GM18909 (cell line): ENCODE data around the gene ZGLP1.
"Not testable (repeated sequence)": the region's sequence is repeated elsewhere in the genome, so short reads cannot be mapped to it uniquely, and the experiment has no call there.

Experiments used
- ATAC-seq: cut with Tn5 transposase; IDR thresholded peaks from one replicate; pipeline ENCODE4 v1.9.1; 2021; ENCODE audit warnings: mild to moderate bottlenecking; ENCODE audit not compliant: unreplicated experiment, poor library complexity

ZGLP1 gene

DNA sequence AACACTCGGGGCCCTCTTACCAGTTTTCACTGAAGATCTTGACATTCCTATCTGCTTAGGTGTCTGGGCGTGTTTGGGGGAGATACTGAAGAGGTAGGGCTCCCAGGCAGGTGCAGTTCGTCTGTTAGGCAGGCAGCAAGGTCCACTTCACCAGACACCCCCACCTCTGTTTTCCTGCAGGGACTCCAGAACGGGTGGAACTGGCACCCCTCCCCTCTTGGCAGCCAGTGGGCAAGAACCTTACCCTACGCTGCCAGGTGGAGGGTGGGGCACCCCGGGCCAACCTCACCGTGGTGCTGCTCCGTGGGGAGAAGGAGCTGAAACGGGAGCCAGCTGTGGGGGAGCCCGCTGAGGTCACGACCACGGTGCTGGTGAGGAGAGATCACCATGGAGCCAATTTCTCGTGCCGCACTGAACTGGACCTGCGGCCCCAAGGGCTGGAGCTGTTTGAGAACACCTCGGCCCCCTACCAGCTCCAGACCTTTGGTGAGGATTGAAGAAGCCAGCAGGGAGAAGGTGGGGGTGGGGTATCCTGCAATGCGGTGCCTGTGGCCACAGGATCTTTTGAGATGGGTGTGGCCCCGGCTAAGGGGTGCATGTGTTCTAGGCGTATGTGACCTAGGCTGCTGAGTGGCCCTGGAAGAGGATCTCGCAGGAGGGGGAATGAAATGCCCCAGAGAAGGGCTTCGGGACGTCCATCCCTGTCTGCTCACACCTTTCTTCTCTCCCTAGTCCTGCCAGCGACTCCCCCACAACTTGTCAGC, 26.1 kb downstream of the ZGLP1 start:
- ATAC-seq: no peak

DNA sequence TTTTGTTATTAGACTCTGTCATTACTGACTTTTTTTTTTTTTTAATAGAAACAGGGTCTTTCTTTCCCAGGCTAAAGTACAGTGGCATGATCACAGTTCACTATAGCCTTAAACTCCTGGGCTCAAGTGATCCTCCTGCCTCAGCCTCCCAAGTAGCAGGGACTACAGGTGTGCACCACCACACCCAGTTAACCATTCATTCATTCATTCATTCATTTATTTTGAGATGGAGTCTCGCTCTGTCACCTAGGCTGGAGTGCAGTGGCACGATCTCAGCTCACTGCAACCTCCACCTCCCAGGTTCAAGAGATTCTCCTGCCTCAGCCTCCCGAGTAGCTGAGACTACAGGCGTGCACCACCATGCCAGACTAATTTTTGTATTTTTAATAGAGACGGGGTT, 27.6 kb downstream of the ZGLP1 start:
- not testable (repeated sequence) for ATAC-seq

DNA sequence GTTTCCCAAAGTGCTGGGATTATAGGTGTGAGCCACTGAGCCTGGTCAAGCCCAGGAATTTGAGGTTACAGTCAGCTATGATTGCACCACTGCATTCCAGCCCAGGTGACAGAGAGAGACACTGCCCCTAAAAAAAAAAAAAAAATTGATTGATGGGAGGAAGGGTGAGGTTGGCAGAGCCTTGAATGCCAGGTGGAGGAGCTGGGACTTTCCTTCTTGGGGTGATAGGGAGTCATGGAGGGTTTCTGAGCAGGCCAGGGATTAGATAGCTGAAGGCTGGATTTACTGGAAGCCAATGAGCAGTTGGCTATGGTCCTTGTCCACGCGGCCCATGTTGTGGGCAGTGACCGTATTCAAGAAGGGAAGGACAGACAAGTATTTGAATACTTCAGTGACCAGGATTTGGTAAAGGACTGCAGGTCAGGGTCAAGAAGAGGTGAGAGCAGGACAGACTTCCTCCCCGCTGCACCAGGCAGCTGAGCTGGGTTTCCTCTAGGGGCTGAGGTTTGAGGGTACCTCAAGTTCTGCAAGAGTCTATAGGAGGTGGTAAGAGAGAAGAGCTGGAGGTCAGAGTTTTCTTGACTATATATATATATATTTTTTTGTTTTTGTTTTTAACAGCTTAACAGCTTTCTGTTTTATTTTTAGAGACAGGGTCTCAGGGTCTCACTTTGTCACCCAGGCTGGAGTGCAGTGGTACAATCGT, 29.7 kb downstream of the ZGLP1 start:
- ATAC-seq: no peak

DNA sequence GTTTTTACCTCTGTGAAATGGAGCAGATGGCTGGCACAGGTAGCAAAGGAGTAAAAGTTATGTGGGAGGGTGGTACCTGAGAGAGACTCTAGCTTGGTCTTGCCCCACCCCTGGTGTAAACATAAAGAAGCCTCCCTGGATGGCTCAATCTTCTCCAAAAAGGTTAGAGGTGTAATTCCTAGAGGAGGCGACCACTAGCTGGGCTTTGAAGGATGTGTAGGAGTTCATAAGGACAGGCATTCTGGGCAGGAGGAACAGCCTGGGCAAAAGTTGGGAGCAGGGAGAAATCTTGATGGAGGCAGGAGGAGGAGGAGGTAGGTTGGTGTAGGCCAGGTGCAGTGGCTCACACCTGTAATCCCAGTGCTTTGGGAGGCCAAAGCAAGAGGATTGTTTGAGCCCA, 30.7 kb downstream of the ZGLP1 start:
- ATAC-seq: no peak

DNA sequence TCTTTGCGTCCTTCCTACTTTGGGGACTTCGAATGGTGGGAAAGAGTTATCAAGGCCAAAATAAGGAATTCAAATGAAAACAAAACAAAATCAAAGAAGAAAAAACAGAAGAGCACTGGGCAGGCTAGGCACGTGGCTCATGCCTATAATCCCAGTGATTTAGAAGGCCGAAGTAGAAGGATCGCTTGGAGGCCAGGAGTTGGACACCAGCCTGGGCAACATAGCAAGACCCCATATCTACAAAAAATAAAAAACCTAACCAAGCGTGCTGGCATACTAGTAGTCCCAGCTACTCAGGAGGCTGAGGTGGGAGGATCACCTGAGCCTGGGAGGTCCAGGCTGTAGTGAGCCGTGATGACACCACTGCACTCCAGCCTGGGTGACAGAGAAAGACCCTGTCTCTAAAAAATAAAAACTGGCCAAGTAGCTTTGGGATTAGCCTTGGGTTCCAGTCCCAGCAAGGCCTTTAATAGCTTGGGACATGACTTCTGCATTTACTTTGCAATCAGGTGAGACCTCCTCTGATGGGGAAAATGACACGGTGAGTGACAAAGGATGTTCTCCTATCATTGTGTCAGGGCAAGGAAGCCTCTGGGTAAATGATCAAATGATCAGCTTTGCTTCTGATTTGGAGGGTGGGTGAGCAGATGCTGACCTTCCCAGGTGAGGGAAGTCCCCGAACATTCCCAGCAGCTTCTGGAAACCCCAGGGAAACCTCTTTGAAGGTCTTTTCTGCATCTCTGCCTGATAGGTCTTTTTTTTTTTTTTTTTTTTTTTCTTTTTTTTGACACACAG, 31.6 kb downstream of the ZGLP1 start:
- no peak for ATAC-seq

DNA sequence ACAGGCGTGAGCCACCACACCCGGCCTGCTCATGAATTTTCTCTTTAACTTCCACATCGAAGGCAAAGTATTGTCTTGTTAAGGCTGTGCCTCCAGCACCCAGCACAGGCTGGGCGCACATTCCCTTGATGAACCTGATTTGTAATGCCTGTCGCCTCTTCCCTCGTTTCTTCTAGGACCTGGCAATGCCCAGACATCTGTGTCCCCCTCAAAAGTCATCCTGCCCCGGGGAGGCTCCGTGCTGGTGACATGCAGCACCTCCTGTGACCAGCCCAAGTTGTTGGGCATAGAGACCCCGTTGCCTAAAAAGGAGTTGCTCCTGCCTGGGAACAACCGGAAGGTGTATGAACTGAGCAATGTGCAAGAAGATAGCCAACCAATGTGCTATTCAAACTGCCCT, 35.0 kb downstream of the ZGLP1 start:
- no peak for ATAC-seq

DNA sequence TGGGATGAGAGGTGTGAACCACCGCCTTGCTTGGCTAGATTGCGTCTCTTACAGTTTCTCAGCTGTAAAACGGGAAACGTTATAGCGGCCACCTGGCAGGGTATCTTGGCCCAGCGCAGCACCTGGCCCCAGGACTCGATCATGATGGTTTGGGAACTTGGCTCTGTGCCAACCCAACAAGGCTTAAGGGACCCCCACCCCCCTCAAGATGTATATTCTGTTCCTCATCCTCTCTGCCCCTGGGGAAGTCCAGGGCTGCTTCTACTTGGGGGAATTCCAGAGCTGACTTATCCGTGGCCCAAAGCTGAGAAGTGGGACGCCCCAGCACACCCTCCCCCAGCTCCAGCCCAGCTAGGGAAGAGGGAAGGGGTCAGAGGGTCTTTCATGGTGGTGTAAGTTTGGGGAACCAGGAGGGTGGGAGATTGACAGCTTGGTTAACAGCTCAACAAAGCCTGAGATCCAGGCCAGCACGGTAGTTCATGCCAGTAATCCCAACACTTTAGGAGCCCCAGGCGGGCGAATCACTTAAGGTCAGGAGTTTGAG, 38.0 kb downstream of the ZGLP1 start:
- peak; percentile 31 for ATAC-seq

DNA sequence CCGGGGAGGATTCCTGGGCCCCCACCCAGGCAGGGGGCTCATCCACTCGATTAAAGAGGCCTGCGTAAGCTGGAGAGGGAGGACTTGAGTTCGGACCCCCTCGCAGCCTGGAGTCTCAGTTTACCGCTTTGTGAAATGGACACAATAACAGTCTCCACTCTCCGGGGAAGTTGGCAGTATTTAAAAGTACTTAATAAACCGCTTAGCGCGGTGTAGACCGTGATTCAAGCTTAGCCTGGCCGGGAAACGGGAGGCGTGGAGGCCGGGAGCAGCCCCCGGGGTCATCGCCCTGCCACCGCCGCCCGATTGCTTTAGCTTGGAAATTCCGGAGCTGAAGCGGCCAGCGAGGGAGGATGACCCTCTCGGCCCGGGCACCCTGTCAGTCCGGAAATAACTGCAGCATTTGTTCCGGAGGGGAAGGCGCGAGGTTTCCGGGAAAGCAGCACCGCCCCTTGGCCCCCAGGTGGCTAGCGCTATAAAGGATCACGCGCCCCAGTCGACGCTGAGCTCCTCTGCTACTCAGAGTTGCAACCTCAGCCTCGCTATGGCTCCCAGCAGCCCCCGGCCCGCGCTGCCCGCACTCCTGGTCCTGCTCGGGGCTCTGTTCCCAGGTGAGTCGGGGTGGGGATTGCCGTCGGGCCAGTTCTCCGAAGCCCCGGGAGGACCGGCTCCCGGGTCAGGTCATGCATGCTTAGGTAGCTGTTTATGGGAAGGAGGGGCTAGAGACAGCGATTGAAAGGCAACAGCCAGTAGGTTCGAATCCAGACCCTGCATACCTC, 38.8 kb downstream of the ZGLP1 start, which contains the start of gene ICAM1:
TSS of gene ICAM1 (plus strand) at position 505 of the 779 bp plus-strand sequence. CDS start at position 545, 40 bp downstream.
- peak; percentile 52 for ATAC-seq

DNA sequence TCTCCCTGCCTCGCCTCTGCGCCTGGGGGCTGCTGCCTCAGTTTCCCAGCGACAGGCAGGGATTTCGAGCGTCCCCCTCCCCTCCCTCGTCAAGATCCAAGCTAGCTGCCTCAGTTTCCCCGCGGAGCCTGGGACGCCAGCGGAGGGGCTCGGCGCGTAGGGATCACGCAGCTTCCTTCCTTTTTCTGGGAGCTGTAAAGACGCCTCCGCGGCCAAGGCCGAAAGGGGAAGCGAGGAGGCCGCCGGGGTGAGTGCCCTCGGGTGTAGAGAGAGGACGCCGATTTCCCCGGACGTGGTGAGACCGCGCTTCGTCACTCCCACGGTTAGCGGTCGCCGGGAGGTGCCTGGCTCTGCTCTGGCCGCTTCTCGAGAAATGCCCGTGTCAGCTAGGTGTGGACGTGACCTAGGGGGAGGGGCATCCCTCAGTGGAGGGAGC, 39.4 kb downstream of the ZGLP1 start:
- peak; percentile 32 for ATAC-seq

DNA sequence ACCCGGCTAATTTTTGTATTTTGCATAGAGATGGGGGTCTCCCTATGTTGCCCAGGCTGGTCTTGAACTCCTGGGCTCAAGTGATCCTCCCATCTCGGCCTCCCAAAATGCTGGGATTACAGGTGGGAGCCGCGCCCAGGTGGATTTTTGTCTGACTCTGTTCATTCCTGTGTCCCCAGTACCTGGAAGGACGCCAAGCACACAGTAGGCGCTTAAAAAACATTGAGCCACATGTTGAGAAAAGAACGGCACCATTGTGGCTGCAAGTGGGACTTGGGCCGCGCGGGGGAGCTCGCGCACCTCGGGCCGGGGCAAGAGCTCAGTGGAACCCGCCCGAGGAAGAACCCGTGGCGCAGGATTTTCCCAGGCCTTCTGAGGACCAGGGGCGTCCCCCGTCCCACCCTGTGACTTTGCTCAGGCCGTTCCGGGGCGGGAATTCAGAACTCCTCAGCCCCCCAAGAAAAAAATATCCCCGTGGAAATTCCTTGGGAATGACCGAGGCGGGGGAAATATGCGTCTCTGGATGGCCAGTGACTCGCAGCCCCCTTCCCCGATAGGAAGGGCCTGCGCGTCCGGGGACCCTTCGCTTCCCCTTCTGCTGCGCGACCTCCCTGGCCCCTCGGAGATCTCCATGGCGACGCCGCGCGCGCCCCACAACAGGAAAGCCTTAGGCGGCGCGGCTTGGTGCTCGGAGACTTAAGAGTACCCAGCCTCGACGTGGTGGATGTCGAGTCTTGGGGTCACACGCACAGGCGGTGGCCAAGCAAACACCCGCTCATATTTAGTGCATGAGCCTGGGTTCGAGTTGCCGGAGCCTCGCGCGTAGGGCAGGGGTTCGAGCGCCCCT, 40.1 kb downstream of the ZGLP1 start:
- no peak for ATAC-seq

DNA sequence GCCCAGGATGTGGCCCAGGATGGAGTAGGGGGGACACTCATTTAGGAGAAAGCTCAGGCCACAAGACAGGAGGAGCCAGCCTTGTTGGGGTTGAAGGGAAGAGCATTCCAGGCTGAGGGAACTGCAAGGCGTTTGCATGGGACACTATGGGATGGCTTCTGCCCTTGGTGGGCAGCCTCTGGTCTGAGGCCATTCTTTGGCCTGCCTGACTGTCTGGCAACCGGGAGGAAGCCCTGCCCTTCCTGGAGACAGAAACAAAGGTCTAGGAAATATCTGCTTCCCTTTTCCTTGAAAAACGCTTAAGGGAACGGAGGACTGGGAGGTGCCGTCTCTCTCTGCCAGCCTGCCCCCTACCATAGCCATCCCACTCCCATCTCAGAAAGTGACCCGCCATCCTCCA, 41.5 kb downstream of the ZGLP1 start:
- no peak for ATAC-seq

DNA sequence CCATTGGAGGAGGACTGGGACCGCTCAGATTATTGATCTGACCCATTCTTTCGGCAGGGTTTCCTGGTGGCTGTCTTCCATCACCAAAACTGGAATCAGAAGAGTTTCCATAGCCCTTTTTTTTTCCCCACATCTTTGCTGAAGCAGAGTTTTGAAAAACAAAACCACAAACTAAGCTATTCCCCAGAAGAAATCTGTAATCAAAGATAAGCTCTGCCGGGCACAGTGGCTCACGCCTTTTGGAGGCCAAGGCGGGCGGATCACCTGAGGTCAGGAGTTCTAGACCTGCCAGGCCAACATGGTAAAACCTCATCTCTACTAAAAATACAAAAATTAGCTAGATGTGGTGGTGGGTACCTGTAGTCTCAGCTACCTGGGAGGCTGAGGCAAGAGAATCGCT, 42.9 kb downstream of the ZGLP1 start:
- ATAC-seq: no peak

DNA sequence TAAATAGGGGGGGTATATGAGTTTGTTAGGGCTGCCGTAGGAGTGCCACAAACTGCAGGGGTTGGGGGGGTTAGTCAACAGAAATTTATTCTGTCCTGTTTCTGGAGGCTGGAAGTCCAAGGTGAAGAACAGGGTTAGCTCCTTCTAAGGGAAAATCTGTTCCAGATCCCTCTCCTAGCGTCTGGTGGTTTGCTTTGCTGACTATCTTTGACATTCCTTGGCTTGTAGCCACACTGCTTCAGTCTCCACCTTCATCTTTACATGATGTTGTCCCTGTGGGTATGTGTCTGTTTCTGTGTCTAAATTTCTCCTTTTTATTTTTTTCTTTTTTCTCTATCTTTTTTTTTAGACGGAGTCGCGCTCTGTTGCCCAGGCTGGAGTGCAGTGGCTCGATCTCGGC, 46.8 kb downstream of the ZGLP1 start:
- no peak for ATAC-seq

DNA sequence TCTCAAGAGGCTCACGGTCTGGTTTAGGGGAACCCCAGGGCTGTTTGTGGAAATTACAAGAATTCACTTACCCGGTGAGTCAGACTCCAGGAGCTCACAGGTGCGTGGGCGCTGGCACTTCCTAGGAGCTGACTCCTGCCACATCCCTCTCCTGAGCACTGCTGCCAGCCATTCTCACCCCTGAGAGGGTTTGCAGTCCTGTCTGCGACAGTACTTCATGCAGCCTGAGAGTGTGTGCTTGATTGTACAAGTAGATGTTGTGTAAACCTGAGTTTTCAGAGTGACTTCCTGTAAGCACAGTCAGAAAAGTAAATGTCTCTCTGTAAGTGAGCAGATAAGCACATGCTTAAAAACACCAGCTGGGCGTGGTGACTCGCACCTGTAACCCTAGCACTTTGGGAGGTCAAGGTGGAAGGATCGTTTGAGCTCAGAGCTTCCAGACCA, 49.5 kb downstream of the ZGLP1 start:
- no peak for ATAC-seq

DNA sequence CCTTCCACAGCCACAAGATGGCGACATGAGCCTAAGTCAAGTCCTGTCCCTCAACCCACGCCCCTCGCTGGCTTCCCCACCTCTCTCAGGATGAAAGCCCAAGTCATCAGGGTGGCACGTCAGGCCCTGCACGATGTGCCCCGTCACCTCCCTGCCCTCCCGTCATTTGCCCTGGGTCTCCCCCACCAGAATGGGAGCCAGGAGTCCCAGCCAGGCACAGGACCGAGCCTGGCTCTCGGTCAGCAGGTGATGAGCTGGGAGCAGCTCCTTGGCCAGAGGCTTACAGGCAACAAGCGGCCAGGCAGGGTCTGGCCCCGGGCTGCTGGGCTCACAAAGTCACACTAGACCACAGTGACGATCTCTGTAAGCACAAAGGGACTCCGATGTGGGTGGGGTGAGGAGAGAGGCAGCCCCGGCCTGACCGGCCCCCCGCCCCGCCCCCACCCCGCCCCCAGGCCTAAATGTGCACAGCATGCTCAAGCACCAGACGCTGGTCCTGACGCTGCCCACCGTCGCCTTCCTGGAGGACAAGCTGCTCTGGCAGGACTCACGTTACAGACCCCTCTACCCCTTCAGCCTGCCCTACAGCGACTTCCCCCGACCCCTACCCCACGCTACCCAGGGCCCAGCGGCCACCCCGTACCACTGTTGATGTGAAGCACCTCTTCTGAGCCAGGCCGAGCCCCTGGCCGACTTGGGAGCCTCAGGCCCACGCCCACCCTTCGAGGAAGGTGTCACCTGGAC, 50.3 kb downstream of the ZGLP1 start:
- no peak for ATAC-seq

DNA sequence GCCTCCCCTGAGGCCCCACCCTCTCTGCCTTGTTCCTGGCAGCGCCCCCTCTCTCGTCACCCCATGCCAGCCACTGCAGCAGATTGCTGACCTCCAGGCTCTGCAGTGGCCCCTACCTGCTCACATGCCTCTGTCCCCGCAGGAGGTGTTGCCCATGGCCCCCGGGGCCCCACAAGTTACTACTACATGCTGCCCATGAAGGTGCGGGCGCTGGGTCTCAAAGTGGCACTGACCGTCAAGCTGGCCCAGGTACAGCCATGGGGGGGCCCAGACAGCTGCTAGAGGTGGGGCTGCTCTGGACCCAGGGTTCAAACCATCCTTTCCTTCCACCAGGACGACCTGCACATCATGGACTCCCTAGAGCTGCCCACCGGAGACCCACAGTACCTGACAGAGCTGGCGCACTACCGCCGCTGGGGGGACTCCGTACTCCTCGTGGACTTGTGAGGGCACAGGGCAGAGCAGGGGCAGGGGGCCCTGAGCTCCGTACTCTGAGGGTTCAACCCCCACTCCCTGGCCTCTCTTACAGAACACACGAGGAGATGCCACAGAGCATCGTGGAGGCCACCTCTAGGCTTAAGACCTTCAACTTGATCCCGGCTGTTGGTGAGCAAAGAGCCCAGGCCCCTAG, 51.4 kb downstream of the ZGLP1 start:
- no peak for ATAC-seq

DNA sequence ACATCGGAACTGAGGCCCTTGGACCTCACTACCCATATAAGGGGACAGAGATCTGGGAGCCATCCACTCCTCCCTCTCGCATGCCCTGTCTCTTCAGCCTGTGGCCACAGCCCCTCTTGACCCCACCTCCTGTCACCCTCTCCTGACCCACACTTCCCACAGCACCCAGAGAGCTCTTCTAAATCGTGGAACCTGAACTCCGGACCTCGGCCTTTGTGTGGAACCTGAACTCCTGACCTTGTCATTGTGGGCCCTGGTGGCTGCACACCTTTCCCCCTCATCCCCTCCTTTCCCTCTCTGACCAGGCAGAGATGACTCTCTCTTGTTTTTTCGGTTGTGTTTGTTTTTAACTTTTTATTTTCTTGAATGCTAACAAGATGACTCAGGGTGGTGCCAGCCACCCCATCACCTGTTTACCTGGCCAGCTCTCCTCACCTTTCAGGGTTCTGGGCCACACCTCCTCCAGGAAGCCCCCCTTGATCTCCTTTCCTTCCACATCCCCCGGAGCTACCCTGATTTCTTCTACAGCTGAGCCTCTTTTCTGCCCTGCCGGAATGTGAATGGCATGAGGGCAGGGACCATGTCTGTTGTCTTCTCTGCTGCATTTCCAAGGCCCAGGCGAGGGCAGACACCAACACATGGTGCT, 52.5 kb downstream of the ZGLP1 start:
- no peak for ATAC-seq
